ENCODE measurements around the gene SP7.

DNA sequence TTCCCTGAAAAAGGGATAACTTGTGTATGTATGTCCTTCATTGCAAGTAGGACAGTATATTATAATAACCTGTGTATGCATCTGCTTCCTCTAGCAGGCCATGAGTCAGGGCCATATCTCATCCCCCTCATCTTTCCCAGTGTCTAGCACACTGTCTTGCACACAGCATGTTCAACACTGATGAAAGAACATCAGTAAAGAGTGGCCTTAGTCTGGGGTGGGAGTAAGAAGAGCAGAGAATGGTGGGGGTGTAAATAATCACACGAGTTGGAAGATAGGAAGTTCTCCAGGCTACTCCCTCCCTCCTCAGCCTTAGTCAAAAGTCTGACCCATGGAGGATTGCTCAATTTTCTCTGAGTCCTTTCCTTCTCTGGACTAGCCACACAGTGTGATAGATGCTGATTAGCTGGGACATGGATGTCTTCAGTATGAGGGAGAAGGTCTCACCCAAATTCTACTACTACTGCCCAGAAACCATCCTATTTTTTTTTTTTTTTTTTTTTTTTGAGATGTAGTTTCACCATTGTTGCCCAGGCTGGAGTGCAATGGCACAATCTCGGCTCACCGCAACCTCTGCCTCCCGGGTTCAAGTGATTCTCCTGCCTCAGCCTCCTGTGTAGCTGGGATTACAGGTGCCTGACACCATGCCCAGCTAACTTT is 29.2 kb upstream of the SP7 start:
- no peak for TF ChIP-seq GATA2 (IDR thresholded peaks at IDR 0.05; ENCODE audit: insufficient read depth, insufficient read length, low read depth, low read length)
- TF ChIP-seq MAX (IDR thresholded peaks at IDR 0.05; ENCODE audit: insufficient read depth, insufficient read length): no peak
- TF ChIP-seq, protein P1, sequence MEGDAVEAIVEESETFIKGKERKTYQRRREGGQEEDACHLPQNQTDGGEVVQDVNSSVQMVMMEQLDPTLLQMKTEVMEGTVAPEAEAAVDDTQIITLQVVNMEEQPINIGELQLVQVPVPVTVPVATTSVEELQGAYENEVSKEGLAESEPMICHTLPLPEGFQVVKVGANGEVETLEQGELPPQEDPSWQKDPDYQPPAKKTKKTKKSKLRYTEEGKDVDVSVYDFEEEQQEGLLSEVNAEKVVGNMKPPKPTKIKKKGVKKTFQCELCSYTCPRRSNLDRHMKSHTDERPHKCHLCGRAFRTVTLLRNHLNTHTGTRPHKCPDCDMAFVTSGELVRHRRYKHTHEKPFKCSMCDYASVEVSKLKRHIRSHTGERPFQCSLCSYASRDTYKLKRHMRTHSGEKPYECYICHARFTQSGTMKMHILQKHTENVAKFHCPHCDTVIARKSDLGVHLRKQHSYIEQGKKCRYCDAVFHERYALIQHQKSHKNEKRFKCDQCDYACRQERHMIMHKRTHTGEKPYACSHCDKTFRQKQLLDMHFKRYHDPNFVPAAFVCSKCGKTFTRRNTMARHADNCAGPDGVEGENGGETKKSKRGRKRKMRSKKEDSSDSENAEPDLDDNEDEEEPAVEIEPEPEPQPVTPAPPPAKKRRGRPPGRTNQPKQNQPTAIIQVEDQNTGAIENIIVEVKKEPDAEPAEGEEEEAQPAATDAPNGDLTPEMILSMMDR (IDR thresholded peaks at IDR 0.05; ENCODE audit: extremely low read depth in 1 of 2, insufficient read depth in 1 of 2, low read depth in 1 of 2, low read length in 2 of 2): no peak
- TF ChIP-seq EZH2 (IDR thresholded peaks at IDR 0.05; ENCODE audit: borderline replicate concordance, low read depth, low read length, severe bottlenecking): no peak
- no peak for TF ChIP-seq POLR2A (IDR thresholded peaks at IDR 0.05; ENCODE audit: low read depth, low read length)
- TF ChIP-seq POLR2AphosphoS5 (IDR thresholded peaks at IDR 0.05; ENCODE audit: insufficient read depth, low read depth, low read length): no peak
- TF ChIP-seq JUN (IDR thresholded peaks at IDR 0.05; ENCODE audit: borderline replicate concordance, insufficient read depth, insufficient read length, low read depth): no peak

Measured in endothelial cell of umbilical vein (primary cell).